ENCODE measurements around the gene TARS1. TPM values are rescaled to one million over a fixed set of nuclear protein-coding genes. Genes with fewer than 3 reads are reported as not detected.

Gene TARS1
- total RNA-seq, 4 donors from 2014 or later, result 78.3 to 96.6 (median 81.1) TPM

GRCh38 chr5:33415811-33416354, 24.9 kb upstream of the TARS1 start:
- Histone ChIP-seq H3K4me3 (replicated peaks in 1 of 3) (no peak overlapping the region), H3K27me3 (no peaks in the 10 kb centered on the region), H3K9me3 (no peaks in the 10 kb centered on the region), H3K4me1 (no peaks in the 10 kb centered on the region), H3K27ac (no peak overlapping the region), H3K36me3 (no peaks in the 10 kb centered on the region)
- WGBS, 2 donors, result 84 to 93% methylated on average over 4 of the region's 4 CpGs
- intact Hi-C loops (cut with DNase I), result no loop called here
- DNase-seq, result no peak
- TF ChIP-seq POLR2A (IDR thresholded peaks at IDR 0.05), result no peak
- TF ChIP-seq CTCF (IDR thresholded peaks at IDR 0.05), result no peak

GRCh38 chr5:33417632-33418031, 23.1 kb upstream of the TARS1 start:
- H3K9me3 ChIP-seq, result no peaks in the 10 kb centered on the region
- no peak for DNase-seq
- H3K4me3 ChIP-seq (replicated peaks in 1 of 3), result no peak overlapping the region
- no peak for TF ChIP-seq POLR2A (IDR thresholded peaks at IDR 0.05)
- no peak for TF ChIP-seq CTCF (IDR thresholded peaks at IDR 0.05)
- intact Hi-C loops (cut with DNase I), result no loop called here
- no peak overlapping the region for H3K27ac ChIP-seq
- H3K27me3 ChIP-seq, result no peaks in the 10 kb centered on the region
- H3K4me1 ChIP-seq, result no peaks in the 10 kb centered on the region
- H3K36me3 ChIP-seq, result no peaks in the 10 kb centered on the region

- Histone ChIP-seq H3K27ac (no peak overlapping the region), H3K4me3 (replicated peaks in 1 of 3) (no peak overlapping the region), H3K36me3 (no peaks in the 10 kb centered on the region), H3K27me3 (no peaks in the 10 kb centered on the region), H3K9me3 (no peaks in the 10 kb centered on the region), H3K4me1 (no peaks in the 10 kb centered on the region)
- no peak for DNase-seq
- intact Hi-C loops (cut with DNase I), result no loop called here
- WGBS, 2 donors, result 74 to 86% methylated on average over 5 of the region's 5 CpGs
- TF ChIP-seq POLR2A (IDR thresholded peaks at IDR 0.05), result no peak
- TF ChIP-seq CTCF (IDR thresholded peaks at IDR 0.05), result no peak
Measured at GRCh38 chr5:33420946-33421345, 19.8 kb upstream of the TARS1 start.

- WGBS, 2 donors, result 83 to 85% methylated on average over 2 of the region's 2 CpGs
- Histone ChIP-seq H3K9me3 (no peaks in the 10 kb centered on the region), H3K4me3 (replicated peaks in 1 of 3) (no peak overlapping the region), H3K27ac (no peak overlapping the region), H3K4me1 (no peaks in the 10 kb centered on the region), H3K27me3 (no peaks in the 10 kb centered on the region), H3K36me3 (no peaks in the 10 kb centered on the region)
- intact Hi-C loops (cut with DNase I), result no loop called here
- TF ChIP-seq POLR2A (IDR thresholded peaks at IDR 0.05), result no peak
- TF ChIP-seq CTCF (IDR thresholded peaks at IDR 0.05), result no peak
- DNase-seq, result no peak
Measured at GRCh38 chr5:33422191-33422590, 18.6 kb upstream of the TARS1 start.

- TF ChIP-seq CTCF (IDR thresholded peaks at IDR 0.05), result peak in 3 of 6 experiments; percentile 38
- no peak for TF ChIP-seq POLR2A (IDR thresholded peaks at IDR 0.05)
- Histone ChIP-seq H3K9me3 (no peaks in the 10 kb centered on the region), H3K27me3 (no peaks in the 10 kb centered on the region), H3K27ac (no peak overlapping the region), H3K4me1 (no peaks in the 10 kb centered on the region), H3K4me3 (replicated peaks in 1 of 3) (no peak overlapping the region), H3K36me3 (no peaks in the 10 kb centered on the region)
- no peak for DNase-seq
- WGBS, 2 donors, result 7 to 16% methylated on average over 3 of the region's 3 CpGs
- intact Hi-C loops (cut with DNase I), result no loop called here
Measured at GRCh38 chr5:33423018-33423630, 17.6 kb upstream of the TARS1 start.
